ENCODE measurements around the gene TAS2R8.

TAS2R8 gene, protein sequence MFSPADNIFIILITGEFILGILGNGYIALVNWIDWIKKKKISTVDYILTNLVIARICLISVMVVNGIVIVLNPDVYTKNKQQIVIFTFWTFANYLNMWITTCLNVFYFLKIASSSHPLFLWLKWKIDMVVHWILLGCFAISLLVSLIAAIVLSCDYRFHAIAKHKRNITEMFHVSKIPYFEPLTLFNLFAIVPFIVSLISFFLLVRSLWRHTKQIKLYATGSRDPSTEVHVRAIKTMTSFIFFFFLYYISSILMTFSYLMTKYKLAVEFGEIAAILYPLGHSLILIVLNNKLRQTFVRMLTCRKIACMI

DNA sequence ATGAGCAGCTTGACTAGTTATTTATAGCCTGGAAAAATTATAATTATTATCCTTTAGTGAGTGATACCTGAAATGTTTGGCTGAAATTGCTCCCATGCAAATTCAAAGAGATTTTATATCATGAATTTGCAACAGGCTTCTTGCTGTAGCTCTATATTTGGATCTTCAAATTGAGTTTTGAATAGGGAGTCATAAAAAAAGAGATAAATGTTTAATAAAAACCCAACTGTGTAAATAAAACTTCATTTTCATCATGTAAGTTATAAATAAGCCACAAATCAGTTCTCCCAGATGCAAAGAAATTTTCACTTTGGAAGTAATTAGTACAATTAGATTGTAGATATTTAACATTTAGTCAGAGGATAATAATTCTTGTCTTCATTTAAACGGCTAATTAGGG is at the start of gene TAS2R8:
TSS of gene TAS2R8 (minus strand) at position 101 of the 400 bp plus-strand sequence. CDS start 306 bp downstream, outside the sequence.
- Histone ChIP-seq H3K27me3 (ENCODE audit: insufficient read depth, poor library complexity, severe bottlenecking) (no peaks in the 10 kb centered on the region), H3K9me3 (ENCODE audit: severe bottlenecking) (no peaks in the 10 kb centered on the region), H3K4me1 (ENCODE audit: insufficient read depth, poor library complexity, severe bottlenecking) (no peaks in the 10 kb centered on the region), H3K27ac (ENCODE audit: poor library complexity, severe bottlenecking) (no peak within 1 kb of the TSS), H3K36me3 (ENCODE audit: low read depth) (no peaks in the 10 kb centered on the region), H3K4me3 (ENCODE audit: severe bottlenecking) (no peak within 1 kb of the TSS)
- DNase-seq (ENCODE audit: low spot score) (no peak), ATAC-seq (ENCODE audit: low read depth) (no peak)
- TF ChIP-seq, protein P1, sequence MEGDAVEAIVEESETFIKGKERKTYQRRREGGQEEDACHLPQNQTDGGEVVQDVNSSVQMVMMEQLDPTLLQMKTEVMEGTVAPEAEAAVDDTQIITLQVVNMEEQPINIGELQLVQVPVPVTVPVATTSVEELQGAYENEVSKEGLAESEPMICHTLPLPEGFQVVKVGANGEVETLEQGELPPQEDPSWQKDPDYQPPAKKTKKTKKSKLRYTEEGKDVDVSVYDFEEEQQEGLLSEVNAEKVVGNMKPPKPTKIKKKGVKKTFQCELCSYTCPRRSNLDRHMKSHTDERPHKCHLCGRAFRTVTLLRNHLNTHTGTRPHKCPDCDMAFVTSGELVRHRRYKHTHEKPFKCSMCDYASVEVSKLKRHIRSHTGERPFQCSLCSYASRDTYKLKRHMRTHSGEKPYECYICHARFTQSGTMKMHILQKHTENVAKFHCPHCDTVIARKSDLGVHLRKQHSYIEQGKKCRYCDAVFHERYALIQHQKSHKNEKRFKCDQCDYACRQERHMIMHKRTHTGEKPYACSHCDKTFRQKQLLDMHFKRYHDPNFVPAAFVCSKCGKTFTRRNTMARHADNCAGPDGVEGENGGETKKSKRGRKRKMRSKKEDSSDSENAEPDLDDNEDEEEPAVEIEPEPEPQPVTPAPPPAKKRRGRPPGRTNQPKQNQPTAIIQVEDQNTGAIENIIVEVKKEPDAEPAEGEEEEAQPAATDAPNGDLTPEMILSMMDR (IDR thresholded peaks at IDR 0.05; ENCODE audit: poor library complexity, severe bottlenecking) = no peak

DNA sequence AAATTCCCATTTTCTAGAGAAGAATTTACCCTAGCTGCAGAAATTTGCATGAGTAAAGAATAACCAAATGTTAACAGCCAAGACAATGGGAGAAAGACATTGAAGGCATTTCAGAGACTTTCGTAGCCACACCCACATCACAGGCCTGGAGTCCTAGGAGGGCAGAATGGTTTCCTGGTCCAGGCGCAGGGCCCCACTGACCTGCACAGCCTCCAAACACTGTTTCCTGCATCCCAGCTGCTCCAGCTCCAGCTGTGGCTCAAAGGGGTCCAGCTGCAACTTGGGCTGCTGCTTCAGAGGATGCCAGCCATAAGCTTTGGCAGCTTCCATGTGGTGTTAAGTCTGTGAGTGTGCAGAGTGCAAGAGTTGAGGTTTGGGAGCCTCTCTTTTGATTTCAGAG is 48.7 kb upstream of the TAS2R8 start:
- TF ChIP-seq, protein P1 (IDR thresholded peaks at IDR 0.05; ENCODE audit: poor library complexity, severe bottlenecking) = no peak
- Histone ChIP-seq H3K27me3 (ENCODE audit: insufficient read depth, poor library complexity, severe bottlenecking) (no peaks in the 10 kb centered on the region), H3K36me3 (ENCODE audit: low read depth) (no peaks in the 10 kb centered on the region), H3K4me3 (ENCODE audit: severe bottlenecking) (no peak overlapping the region), H3K4me1 (ENCODE audit: insufficient read depth, poor library complexity, severe bottlenecking) (no peaks in the 10 kb centered on the region), H3K27ac (ENCODE audit: poor library complexity, severe bottlenecking) (no peak overlapping the region), H3K9me3 (ENCODE audit: severe bottlenecking) (no peaks in the 10 kb centered on the region)
- DNase-seq (ENCODE audit: low spot score) = no peak
- no peak for ATAC-seq (ENCODE audit: low read depth)

DNA sequence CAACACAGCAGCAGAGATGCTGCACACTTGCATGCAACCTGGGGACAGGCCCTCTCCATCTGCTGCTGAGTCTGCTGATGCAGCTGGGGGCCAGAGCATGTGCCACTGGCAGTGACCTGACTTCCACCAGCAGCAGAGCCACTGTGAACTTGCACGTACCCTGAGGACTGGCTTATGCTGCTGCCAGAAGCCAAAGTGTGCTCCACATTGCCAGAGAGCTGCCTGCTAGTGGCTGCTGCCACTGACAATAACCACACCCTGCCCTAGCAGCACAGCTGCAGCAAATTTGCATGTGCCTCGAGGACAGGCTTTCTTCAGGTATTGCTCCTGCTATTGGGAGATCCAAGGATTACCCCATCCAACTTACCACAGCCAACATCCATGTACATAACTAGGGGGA is 46.7 kb upstream of the TAS2R8 start:
- no peaks in the 10 kb centered on the region for H3K27me3 ChIP-seq (ENCODE audit: insufficient read depth, poor library complexity, severe bottlenecking)
- no peaks in the 10 kb centered on the region for H3K4me1 ChIP-seq (ENCODE audit: insufficient read depth, poor library complexity, severe bottlenecking)
- TF ChIP-seq, protein P1 (IDR thresholded peaks at IDR 0.05; ENCODE audit: poor library complexity, severe bottlenecking) = no peak
- H3K36me3 ChIP-seq (ENCODE audit: low read depth) = no peaks in the 10 kb centered on the region
- no peak overlapping the region for H3K4me3 ChIP-seq (ENCODE audit: severe bottlenecking)
- DNase-seq (ENCODE audit: low spot score) = no peak
- H3K9me3 ChIP-seq (ENCODE audit: severe bottlenecking) = no peaks in the 10 kb centered on the region
- no peak for ATAC-seq (ENCODE audit: low read depth)
- H3K27ac ChIP-seq (ENCODE audit: poor library complexity, severe bottlenecking) = no peak overlapping the region

DNA sequence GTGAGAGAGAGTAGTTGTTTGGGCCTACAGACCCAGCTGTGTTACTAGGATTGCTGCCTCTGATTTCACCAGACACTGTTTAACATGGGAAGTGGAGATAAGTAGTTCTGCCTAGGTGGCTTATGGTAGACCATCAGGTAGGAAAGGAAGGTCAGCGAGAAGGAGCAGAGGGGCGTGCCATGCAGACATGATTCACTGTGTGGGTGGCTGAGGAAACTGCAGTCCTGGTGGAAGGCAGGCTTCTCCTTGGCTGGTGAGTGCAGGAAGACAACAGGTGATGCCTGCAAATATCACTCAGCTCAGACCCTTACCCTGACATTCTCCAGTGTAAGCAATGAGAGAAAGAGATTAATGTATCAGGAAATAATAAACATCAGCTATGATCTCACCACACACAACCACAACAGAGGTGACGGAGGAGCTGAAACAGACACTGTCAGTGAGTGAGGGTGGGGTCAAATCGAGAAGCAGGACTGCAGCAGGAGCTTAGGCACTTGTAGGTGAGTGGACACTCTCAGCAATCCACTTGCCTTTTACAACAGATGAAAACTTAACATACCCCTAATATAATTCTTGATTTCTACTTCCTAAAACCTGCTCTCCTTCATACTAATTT is 44.3 kb upstream of the TAS2R8 start:
- Histone ChIP-seq H3K9me3 (ENCODE audit: severe bottlenecking) (no peaks in the 10 kb centered on the region), H3K4me3 (ENCODE audit: severe bottlenecking) (no peak overlapping the region), H3K27me3 (ENCODE audit: insufficient read depth, poor library complexity, severe bottlenecking) (no peaks in the 10 kb centered on the region), H3K4me1 (ENCODE audit: insufficient read depth, poor library complexity, severe bottlenecking) (no peaks in the 10 kb centered on the region), H3K36me3 (ENCODE audit: low read depth) (no peaks in the 10 kb centered on the region), H3K27ac (ENCODE audit: poor library complexity, severe bottlenecking) (no peak overlapping the region)
- ATAC-seq (ENCODE audit: low read depth) = no peak
- TF ChIP-seq, protein P1 (IDR thresholded peaks at IDR 0.05; ENCODE audit: poor library complexity, severe bottlenecking) = no peak
- DNase-seq (ENCODE audit: low spot score) = no peak

DNA sequence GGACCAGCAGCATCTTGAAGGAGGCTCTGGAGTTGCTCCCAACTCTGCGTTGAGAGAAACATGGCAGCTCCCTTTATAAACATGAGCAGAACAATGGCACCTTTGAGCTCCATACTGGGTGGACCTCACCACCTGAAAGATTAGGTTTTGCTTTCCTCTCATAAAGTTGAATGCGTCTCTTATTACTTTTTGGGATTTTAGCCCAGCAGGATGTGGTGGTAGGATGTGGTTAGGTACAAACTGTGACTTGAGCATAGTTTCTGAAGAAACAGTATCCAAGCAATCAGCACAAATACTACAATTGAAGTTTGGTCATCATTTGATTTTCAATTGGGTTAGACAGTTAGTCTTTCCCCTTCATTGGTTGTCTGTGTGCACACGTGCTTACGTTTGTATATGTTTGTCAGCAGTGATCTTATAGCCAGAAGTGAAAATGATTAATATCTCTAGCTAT is 42.4 kb upstream of the TAS2R8 start, which contains the start of gene PRR4:
TSS of gene PRR4 (minus strand) at position 51 of the 454 bp plus-strand sequence. CDS start at position 13, 38 bp downstream.
- H3K4me3 ChIP-seq (ENCODE audit: severe bottlenecking) = no peak within 1 kb of the TSS
- no peaks in the 10 kb centered on the region for H3K36me3 ChIP-seq (ENCODE audit: low read depth)
- no peak for ATAC-seq (ENCODE audit: low read depth)
- TF ChIP-seq, protein P1 (IDR thresholded peaks at IDR 0.05; ENCODE audit: poor library complexity, severe bottlenecking) = no peak
- no peaks in the 10 kb centered on the region for H3K9me3 ChIP-seq (ENCODE audit: severe bottlenecking)
- H3K4me1 ChIP-seq (ENCODE audit: insufficient read depth, poor library complexity, severe bottlenecking) = no peaks in the 10 kb centered on the region
- no peak within 1 kb of the TSS for H3K27ac ChIP-seq (ENCODE audit: poor library complexity, severe bottlenecking)
- DNase-seq (ENCODE audit: low spot score) = no peak
- no peaks in the 10 kb centered on the region for H3K27me3 ChIP-seq (ENCODE audit: insufficient read depth, poor library complexity, severe bottlenecking)
